ENCODE results near the gene BTBD8. TPM values are rescaled to one million over a fixed set of nuclear protein-coding genes. Genes with fewer than 3 reads are reported as not detected.

Gene BTBD8
- total and polyA plus RNA-seq, 7 donors: 0.99 to 8.3 (median 4.9) TPM

DNA sequence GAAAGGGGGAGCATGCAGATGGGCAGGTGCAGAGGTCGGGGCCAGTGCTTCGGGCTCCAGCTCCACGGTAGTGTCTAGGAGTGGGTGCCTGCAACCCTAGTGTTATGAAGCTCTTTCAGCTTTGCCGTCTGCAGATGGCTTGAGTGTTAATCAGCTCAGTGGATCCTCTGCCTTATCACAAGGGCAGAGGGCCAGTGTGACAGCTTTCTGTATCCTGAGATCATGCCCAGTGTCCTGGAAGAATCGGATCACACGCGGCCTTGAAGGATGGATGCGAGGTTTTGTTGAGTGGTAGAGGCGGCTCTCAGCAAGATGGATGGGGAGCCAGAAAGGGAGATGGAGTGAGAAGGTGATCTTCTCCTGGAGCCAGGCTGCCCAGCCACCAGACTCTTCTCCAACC is 112.1 kb downstream of the BTBD8 start:
- Histone ChIP-seq H3K4me1 (no peaks in the 10 kb centered on the region), H3K4me3 (no peak overlapping the region), H3K36me3 (no peaks in the 10 kb centered on the region), H3K27ac (no peak overlapping the region), H3K9me3 (no peaks in the 10 kb centered on the region), H3K27me3 (no peaks in the 10 kb centered on the region)
- WGBS, 2 donors: 87 to 91% methylated on average over 9 of the region's 9 CpGs
- DNase-seq: no peak
- intact Hi-C loops (cut with DNase I): no loop called here
- TF ChIP-seq EP300 (IDR thresholded peaks at IDR 0.05) (no peak), CTCF (IDR thresholded peaks at IDR 0.05) (no peak), POLR2AphosphoS5 (IDR thresholded peaks at IDR 0.05) (no peak), POLR2A (IDR thresholded peaks at IDR 0.05) (no peak)

GRCh38 chr1:92194511-92194910 is 114.4 kb downstream of the BTBD8 start:
- TF ChIP-seq POLR2AphosphoS5 (IDR thresholded peaks at IDR 0.05) (no peak), CTCF (IDR thresholded peaks at IDR 0.05) (no peak), EP300 (IDR thresholded peaks at IDR 0.05) (no peak), POLR2A (IDR thresholded peaks at IDR 0.05) (no peak)
- intact Hi-C loops (cut with DNase I): no loop called here
- WGBS, 2 donors: 74 to 79% methylated on average over 1 of the region's 1 CpG
- H3K4me3 ChIP-seq: no peak overlapping the region
- H3K36me3 ChIP-seq: no peaks in the 10 kb centered on the region
- H3K4me1 ChIP-seq: no peaks in the 10 kb centered on the region
- no peak for DNase-seq
- H3K9me3 ChIP-seq: no peaks in the 10 kb centered on the region
- H3K27ac ChIP-seq: no peak overlapping the region
- no peaks in the 10 kb centered on the region for H3K27me3 ChIP-seq

DNA sequence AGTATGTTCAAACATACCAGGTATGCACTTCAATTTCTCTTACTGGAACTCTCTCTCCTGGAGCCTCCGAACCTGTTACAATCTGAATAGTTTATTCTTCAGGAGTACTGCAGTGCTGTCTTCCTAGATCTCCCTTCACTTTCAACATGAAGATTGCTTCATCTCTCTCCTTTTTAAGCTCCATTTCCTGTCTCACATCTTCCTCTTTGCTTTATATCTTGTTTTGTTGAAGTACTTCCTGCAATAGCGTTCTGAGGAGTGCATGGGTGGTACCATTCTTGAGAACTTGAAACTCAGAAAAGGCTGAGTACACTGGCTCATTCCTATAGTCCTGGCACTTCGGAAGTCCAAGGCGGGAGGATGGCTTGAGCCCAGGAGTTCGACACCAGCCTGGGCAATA is 121.8 kb downstream of the BTBD8 start:
- no peaks in the 10 kb centered on the region for H3K36me3 ChIP-seq
- TF ChIP-seq POLR2A (IDR thresholded peaks at IDR 0.05) (no peak), CTCF (IDR thresholded peaks at IDR 0.05) (no peak), POLR2AphosphoS5 (IDR thresholded peaks at IDR 0.05) (no peak), EP300 (IDR thresholded peaks at IDR 0.05) (no peak)
- 74 to 77% methylated on average over 5 of the region's 5 CpGs for WGBS, 2 donors
- no peaks in the 10 kb centered on the region for H3K4me1 ChIP-seq
- H3K27ac ChIP-seq: no peak overlapping the region
- no peak for DNase-seq
- H3K9me3 ChIP-seq: peaks cover 0 to 8% (median 0%) of the 10 kb centered on the region in 4 donors
- intact Hi-C loops (cut with DNase I): no loop called here
- H3K4me3 ChIP-seq: no peak overlapping the region
- H3K27me3 ChIP-seq: no peaks in the 10 kb centered on the region

GRCh38 chr1:92203105-92203504 is 123.0 kb downstream of the BTBD8 start:
- no peak for DNase-seq
- Histone ChIP-seq H3K27ac (no peak overlapping the region), H3K4me3 (no peak overlapping the region), H3K36me3 (no peaks in the 10 kb centered on the region), H3K4me1 (no peaks in the 10 kb centered on the region), H3K27me3 (no peaks in the 10 kb centered on the region), H3K9me3 (peaks cover 0 to 8% (median 0%) of the 10 kb centered on the region in 4 donors)
- TF ChIP-seq EP300 (IDR thresholded peaks at IDR 0.05): no peak
- no peak for TF ChIP-seq POLR2A (IDR thresholded peaks at IDR 0.05)
- no peak for TF ChIP-seq POLR2AphosphoS5 (IDR thresholded peaks at IDR 0.05)
- TF ChIP-seq CTCF (IDR thresholded peaks at IDR 0.05): no peak
- intact Hi-C loops (cut with DNase I): no loop called here

DNA sequence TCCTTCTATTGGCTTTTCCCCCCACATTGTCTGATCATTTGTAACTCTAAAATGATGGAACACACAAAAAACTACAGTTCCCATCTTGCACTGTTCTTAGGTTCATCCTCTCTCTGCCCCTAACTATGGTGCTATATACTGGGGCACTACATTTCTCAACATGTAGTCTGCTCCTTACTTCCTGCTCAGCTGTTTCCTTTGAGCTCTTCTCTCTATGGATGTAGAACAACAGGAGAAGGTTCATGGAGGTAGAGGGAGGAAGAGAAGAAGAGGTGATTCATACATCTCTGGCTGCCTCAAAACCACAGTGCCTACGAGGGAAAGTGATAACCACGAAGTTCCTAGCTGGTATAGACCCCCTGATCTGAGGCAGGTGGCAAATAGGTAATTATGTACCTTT is 130.6 kb downstream of the BTBD8 start:
- peaks cover 0 to 8% (median 0%) of the 10 kb centered on the region in 4 donors for H3K9me3 ChIP-seq
- no peaks in the 10 kb centered on the region for H3K27me3 ChIP-seq
- 47 to 64% methylated on average over 2 of the region's 2 CpGs for WGBS, 2 donors
- H3K4me1 ChIP-seq: no peaks in the 10 kb centered on the region
- intact Hi-C loops (cut with DNase I): no loop called here
- no peak for DNase-seq
- TF ChIP-seq POLR2AphosphoS5 (IDR thresholded peaks at IDR 0.05) (no peak), EP300 (IDR thresholded peaks at IDR 0.05) (no peak), POLR2A (IDR thresholded peaks at IDR 0.05) (no peak)
- no peaks in the 10 kb centered on the region for H3K36me3 ChIP-seq
- no peak overlapping the region for H3K4me3 ChIP-seq
- H3K27ac ChIP-seq: no peak overlapping the region

All from sigmoid colon (tissue), 7 donors.